ENCODE measurements around the gene TPCN1. TPM values are rescaled to one million over a fixed set of nuclear protein-coding genes. Genes with fewer than 3 reads are reported as not detected.

The TPCN1 gene
- total and polyA plus RNA-seq, 2 of the 8 experiments (the other 6 are each of a cell fraction or from before 2014, with no cell fraction given), result 14.9 to 21.4 TPM

- TF ChIP-seq CHD7 (IDR thresholded peaks at IDR 0.05; ENCODE audit: insufficient replicate concordance, low read length) (no peak), KDM4A (IDR thresholded peaks at IDR 0.05; ENCODE audit: low read depth, low read length, severe bottlenecking) (no peak), TAF7 (optimal IDR thresholded peaks at IDR 0.05; ENCODE audit: borderline replicate concordance, low read depth, low read length) (no peak), ATF3 (IDR thresholded peaks at IDR 0.05; ENCODE audit: insufficient read depth, low read depth, low read length) (no peak), PHF8 (conservative IDR thresholded peaks at IDR 0.05; ENCODE audit: low read depth, low read length) (no peak), POLR2A (IDR thresholded peaks at IDR 0.05; ENCODE audit: control extremely low read depth in 1 of 2, low read depth in 2 of 2, low read length in 2 of 2) (no peak), SAP30 (IDR thresholded peaks at IDR 0.05; ENCODE audit: insufficient read depth, insufficient replicate concordance, low read length) (no peak), GABPA (IDR thresholded peaks at IDR 0.05; ENCODE audit: borderline replicate concordance, insufficient read depth, low read length) (no peak), EP300 (IDR thresholded peaks at IDR 0.05; ENCODE audit: borderline replicate concordance in 1 of 2, low read depth in 2 of 2, low read length in 2 of 2) (no peak), KDM1A (IDR thresholded peaks at IDR 0.05; ENCODE audit: borderline replicate concordance, low read length) (no peak), POLR2AphosphoS5 (IDR thresholded peaks at IDR 0.05; ENCODE audit: low read depth, low read length) (no peak)
Observed at GRCh38 chr12:113276306-113276705, 55.0 kb downstream of the TPCN1 start (continued).

Data from H1 (cell line).